PC-3 (cell line): ENCODE measurements around the gene RIMS4.

Experiments
- EZH2 ChIP-seq: fragments of 300-600 bp; sonication (generic); IDR thresholded peaks from one replicate; pipeline ENCODE4 v1.6.1; 2017; ENCODE audit warnings: antibody characterized with exemption, mild to moderate bottlenecking, low read length; ENCODE audit not compliant: unreplicated experiment
- EZH2phosphoT487 ChIP-seq: fragments of 300-600 bp; sonication (generic); IDR thresholded peaks from 2 replicates; pipeline ENCODE4 v1.6.1; 2018; ENCODE audit warnings: mild to moderate bottlenecking, antibody characterized with exemption, low read length, borderline replicate concordance
- TF ChIP-seq, protein P1 (sequence below): fragments of 300-600 bp; sonication (generic); conservative IDR thresholded peaks from 2 replicates; pipeline ENCODE4 v1.5.1; 2017; ENCODE audit warnings: antibody characterized with exemption, low read depth, mild to moderate bottlenecking, low read length

DNA sequence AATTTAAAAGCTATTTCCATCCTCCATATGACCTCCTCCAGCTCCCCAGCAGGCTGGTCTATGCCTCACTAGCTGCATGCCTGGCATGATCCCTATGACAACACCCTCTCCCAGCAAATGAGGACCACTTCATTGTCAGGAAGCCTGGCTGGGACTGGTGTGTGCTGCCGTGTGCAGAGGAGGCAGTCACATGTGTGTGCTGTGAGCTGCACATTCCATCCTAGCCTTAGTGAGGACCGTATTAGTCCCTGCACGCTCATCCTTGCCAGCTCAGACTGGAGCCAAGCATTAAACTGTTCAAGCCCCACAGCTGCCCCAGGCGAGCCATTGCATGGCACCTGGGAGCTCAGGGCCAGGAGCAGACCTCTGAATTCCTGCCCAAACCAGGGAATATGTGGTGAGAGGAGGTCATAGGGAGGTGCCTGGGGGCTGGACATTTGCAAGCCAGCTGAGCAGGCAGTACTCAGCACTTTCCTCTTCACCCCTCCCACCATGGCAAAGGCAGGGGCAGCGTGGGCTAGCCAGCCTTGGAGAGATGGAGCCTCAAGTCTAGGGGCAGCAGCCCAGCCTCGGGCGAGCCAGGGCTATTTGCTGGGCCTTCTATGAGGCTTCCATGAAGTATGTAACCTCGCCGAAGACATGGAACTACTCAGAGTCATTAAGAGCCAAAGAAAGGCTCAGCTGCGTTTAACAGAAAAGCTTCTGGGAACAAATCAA lies 103.9 kb downstream of the RIMS4 start:
- TF ChIP-seq EZH2 (no peak), EZH2phosphoT487 (no peak)
- TF ChIP-seq, protein P1, sequence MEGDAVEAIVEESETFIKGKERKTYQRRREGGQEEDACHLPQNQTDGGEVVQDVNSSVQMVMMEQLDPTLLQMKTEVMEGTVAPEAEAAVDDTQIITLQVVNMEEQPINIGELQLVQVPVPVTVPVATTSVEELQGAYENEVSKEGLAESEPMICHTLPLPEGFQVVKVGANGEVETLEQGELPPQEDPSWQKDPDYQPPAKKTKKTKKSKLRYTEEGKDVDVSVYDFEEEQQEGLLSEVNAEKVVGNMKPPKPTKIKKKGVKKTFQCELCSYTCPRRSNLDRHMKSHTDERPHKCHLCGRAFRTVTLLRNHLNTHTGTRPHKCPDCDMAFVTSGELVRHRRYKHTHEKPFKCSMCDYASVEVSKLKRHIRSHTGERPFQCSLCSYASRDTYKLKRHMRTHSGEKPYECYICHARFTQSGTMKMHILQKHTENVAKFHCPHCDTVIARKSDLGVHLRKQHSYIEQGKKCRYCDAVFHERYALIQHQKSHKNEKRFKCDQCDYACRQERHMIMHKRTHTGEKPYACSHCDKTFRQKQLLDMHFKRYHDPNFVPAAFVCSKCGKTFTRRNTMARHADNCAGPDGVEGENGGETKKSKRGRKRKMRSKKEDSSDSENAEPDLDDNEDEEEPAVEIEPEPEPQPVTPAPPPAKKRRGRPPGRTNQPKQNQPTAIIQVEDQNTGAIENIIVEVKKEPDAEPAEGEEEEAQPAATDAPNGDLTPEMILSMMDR = no peak
